Activated T-helper 1 cell treated with Interleukin-2 at 50 U/mL for 16 hours (primary cell): ENCODE results near the gene SDK1.
"Not testable (repeated sequence)": the region's sequence is repeated elsewhere in the genome, so short reads cannot be mapped to it uniquely, and the experiment has no call there.

ENCODE experiments used
- DNase-seq: peaks from one replicate; pipeline ENCODE4 v3.0.0-alpha.2; 2020; ENCODE audit warnings: low read depth

SDK1 gene

DNA sequence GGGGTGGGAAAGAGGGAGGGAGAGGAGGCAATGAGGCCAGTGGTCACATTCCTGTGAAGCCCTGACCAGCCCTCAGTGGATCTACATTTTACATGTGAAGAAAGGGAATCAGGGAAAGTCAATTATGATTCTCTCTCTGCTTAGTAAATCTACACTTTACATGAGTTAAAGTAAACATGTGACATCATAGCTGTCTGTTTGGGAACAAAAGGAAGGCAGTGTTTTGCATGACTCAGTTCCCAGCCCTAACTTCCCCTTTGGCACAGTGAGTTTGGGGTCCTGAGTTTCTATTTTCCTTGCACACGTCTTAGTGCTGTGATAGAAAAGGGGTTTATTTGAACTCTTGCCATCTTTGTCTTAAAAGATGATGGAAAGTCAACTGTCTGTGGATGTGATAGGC, 615.1 kb downstream of the SDK1 start:
- no peak for DNase-seq

GRCh38 chr7:3917436-3917835, 616.4 kb downstream of the SDK1 start:
- DNase-seq = no peak

DNA sequence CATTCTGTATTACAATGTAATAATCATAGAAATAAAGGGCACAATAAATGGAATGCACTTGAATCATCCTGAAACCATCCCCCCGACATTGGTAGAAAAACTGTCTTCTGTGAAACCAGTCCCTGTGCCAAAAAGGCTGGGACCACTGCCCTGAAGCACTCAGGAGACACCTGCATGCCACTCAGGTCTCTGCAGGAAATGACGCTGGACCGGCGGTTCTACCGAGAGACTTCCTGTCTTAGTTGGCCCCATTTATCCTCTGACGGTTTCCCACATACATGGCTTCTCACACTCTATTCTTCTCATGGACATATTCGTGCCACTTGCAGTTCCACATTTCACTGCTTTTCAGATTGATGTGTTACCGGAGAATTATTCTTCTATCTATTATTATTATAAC, 617.5 kb downstream of the SDK1 start:
- no peak for DNase-seq

DNA sequence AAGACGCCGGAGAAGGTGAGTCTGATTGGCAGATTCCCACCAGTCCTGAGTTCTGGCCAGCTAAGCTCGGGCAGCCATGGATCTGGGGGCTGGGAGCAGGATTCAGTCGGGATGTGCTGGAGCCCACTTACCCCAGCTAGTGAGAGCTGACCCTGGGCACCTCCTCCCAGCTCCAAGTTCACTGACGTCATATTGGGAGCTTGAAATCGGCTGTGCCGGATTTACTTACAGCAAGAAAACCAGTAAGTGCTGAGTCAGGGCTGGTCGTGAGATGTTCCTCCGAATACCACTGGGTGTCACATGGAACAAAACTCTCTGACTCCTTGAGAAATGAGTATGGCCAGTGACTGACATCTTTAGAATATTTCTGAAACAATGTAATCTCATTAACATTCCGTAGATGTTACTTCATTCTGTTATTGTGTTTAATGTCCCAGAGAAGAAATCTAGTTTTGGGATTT, 621.2 kb downstream of the SDK1 start:
- no peak for DNase-seq

DNA sequence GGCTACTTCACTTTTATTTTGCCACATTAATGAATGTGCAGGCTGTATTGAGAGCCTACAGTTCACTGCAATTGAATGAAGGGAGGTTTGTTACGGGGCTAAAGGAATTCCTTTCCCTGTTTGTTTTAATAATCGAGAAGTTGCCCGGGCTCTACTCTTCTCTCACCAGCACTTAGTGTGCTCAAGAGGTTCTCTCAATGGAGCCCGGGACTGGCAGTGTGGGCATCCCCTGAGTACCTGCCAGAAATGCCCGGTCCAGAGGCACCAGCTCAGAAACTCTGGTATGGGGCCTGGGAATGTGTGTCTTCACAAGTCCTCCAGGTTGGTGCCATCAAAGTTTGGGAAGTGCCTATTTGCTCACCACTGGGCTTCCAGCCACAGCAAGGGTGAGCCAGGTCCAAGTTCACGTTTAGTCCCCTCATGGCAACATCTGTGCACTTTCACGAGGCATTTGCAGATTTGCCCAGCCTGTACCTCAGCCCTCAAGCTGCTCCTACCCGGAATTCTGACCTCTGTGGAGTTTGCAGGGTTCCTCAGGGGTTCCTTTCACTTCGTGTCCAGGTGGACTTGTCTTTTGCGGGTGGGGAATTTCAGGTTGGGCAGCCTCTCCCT, 622.4 kb downstream of the SDK1 start:
- no peak for DNase-seq

- no peak for DNase-seq
Observed at GRCh38 chr7:3924277-3924676, 623.2 kb downstream of the SDK1 start.

GRCh38 chr7:3927446-3928110, 626.5 kb downstream of the SDK1 start:
- no peak for DNase-seq

DNA sequence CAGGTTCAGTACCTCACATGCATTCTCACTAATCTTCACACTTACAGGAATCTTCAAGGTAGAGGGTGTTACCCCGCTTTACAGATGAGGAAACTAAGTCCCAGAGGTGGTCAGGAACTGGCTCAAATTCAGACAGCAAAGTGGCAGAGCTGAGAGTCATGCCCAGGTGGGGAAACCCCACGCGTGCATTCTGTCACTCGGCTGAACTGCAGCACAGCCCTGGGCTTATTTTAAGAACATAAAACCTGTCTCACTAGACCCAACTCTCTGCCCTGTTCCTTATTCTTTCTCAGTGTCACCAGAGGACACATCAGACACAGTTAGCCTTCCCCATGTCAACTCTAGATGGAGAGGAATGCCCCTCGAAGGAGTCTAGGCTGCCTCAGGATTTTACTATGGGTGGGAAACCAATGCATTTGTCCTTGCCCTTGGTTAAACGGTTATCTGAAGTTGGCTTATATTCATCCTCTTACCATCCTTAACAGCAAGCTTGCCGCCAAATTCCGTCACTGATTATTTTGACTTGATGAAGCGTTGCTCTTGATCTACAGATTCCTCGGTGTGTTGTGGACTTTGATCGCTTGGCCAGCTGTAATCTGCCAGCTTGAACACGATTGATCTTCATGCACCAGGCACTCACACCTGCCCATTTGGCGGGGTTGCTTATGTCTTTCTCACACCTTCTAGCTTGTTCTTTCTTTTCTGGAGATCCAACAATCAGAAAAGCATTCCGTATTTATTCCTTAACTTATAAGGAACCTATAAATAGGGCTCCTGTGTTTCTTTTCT, 627.9 kb downstream of the SDK1 start:
- DNase-seq = no peak

GRCh38 chr7:3931843-3932242, 630.8 kb downstream of the SDK1 start:
- DNase-seq = no peak

DNA sequence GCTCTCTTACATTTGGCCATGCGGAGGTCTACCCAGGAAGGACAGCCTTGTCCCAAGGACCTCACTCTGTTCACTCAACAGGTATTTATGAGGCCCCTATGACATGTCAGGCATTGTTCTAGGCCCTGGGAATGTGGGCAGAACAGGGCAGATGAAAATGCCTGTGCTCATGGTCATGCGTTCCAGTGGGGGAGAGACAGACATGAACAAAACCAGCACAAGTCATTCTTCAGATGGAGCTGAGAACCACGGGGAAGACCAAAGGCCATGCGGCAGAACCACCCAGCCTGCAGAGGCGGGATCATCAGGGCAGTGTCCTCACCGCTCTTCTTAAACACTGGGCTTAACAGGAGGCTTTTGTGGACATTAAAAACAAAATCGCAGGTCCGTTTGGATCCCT, 636.1 kb downstream of the SDK1 start:
- DNase-seq = no peak

- no peak for DNase-seq
Observed at GRCh38 chr7:3937605-3938004, 636.6 kb downstream of the SDK1 start.

GRCh38 chr7:3941706-3942105, 640.7 kb downstream of the SDK1 start:
- DNase-seq = not testable (repeated sequence)

GRCh38 chr7:3942276-3942675, 641.2 kb downstream of the SDK1 start:
- no peak for DNase-seq

DNA sequence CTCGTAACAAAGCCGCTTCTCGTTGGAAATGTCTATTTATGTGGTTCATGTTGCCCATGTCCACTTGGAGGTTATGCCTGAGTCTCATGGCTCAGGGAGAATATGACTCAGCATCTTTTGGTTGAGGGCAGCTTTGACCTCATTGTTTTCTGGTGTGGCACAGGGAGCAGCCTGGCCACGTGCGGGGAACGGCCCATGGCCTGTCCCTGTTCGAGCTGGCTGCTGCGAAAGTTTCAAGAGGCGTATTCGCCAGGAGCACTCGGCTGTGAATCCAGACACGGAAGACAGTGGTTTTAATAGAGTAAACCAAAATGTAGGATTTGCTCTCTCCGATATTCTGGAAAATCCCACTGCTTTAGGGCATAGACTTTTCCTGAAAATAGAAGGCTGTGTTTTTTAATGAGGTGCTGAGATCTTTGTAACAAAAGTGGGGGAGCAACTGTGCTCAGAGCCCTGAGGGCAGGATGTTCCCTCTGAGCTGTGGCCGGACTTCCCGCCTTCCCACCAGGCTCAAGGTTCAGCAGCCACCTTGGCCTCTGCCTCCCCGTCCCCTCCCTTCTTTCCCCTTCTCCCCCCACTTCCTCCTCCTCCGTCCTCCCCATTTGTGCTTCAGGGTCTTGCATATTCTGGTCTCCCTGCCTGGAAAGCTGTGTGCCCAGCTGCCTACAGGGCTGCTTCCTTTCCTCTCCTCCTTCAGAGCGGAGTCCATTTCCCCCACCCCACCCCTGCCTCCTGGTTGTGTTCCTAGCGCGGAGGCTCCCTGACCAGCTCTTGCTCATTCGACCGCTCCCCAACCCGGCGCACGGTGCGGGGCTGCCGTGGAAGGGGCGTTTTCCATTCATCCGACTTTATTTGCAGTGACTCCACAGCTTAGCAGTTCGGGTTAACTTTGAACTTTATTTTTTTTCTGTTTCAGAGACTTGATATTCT, 642.0 kb downstream of the SDK1 start:
- no peak for DNase-seq

- DNase-seq = no peak
Observed at GRCh38 chr7:3943779-3944520, 642.9 kb downstream of the SDK1 start.

GRCh38 chr7:3949242-3949640, 648.2 kb downstream of the SDK1 start:
- DNase-seq = no peak

- no peak for DNase-seq
Observed at GRCh38 chr7:3950249-3950648, 649.2 kb downstream of the SDK1 start.

DNA sequence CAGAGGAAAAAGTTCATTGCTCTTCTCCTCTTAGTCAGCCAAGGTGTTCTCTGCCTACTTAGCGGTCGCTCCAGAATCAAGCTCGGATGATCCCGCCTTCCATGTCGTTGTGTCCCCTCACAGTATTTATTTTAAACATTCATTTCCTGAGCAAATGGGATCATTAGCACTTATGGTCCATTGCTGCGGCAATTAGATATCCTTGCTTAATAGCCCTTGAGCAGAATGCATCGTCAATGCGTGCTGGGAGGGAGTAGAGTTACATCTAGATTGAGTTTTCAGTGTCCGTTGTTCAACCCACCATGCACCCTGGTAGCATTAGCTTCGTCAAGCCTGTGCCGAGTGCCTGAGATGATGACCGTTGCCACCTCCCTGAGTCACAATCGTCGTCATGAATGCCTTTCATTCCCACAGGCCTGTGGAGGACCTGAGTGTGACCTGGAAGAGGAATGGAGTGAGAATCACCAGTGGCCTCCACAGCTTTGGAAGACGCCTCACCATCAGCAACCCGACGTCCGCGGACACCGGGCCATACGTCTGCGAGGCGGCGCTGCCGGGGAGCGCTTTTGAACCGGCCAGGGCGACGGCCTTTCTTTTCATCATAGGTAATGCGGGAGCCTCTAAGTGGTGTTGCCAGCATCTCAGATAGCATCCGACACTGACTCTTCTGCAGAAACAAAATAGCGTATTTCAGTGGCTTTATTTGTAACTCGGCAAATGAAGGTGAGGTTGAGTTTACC, 650.4 kb downstream of the SDK1 start:
- DNase-seq = no peak

GRCh38 chr7:3953133-3953532, 652.1 kb downstream of the SDK1 start:
- no peak for DNase-seq

DNA sequence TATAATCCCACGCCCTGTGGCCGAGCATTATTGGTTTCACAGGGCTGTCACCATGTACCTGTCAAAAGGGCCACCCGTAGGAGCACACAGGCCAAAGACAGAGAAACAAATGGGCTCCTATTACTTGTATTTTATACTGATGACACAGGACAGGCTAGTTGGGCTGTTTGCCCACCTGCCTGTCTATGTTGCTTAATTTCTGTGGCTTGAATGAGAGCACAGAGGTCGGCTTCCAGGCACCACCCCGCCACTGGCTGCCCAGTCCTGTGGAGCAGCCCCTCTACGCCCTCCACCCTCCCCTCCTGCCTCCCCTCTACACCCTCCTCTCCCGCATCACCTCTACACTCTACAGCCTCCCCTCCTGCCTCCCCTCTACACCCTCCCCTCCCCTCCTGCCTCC, 652.9 kb downstream of the SDK1 start:
- DNase-seq = no peak

- DNase-seq = no peak
Observed at GRCh38 chr7:3955026-3955425, 654.0 kb downstream of the SDK1 start.
